HG02798 (cell line): Measurements from ENCODE around the gene CAMK1D.

Experiments
- ATAC-seq: cut with Tn5 transposase; IDR thresholded peaks from one replicate; pipeline ENCODE4 v1.9.1; 2021; ENCODE audit warnings: mild to moderate bottlenecking; ENCODE audit not compliant: unreplicated experiment, poor library complexity

Gene CAMK1D

DNA sequence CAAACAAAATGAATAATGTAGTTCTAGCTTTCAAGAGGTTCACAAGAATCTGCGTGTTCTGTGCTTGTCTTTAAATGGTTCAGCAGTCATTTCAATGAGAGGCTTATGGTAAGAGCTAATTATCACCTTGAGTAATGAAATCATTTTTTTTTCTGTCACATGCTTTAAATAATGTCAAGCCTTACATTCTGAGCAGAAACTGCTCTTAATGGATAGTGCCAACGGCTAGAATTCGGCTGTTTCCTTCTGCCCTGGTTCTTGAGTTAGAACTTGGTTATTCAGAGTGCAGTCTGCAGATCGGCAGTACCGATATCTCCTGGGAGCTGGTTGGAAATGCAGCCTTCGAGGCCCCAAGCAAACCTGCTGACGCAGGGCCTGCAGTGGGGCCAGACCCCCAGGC is 316.2 kb downstream of the CAMK1D start:
- no peak for ATAC-seq

- ATAC-seq = no peak
These were observed 317.7 kb downstream of the CAMK1D start for GRCh38 chr10:12667052-12667451.

GRCh38 chr10:12668634-12669033 is 319.3 kb downstream of the CAMK1D start:
- no peak for ATAC-seq

GRCh38 chr10:12670004-12670403 is 320.7 kb downstream of the CAMK1D start:
- ATAC-seq = no peak

DNA sequence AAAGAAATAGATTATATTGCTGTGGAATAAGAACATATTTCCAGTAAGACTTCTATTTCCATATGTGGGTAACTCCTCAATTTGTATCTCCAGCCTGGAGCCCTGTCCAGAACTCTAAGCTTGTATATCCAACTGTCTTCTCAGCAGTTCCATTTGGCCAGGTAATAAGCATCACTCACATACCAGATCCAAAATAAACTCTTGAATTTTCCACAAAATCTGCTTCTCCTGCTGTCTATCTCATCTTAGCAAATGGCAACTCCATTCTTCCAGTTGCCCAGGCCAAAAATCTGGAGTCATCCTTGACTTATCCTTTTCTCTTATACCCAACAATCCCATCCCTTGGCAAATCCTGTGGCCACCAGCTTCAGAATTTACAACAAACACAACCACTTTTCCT is 325.8 kb downstream of the CAMK1D start:
- no peak for ATAC-seq

DNA sequence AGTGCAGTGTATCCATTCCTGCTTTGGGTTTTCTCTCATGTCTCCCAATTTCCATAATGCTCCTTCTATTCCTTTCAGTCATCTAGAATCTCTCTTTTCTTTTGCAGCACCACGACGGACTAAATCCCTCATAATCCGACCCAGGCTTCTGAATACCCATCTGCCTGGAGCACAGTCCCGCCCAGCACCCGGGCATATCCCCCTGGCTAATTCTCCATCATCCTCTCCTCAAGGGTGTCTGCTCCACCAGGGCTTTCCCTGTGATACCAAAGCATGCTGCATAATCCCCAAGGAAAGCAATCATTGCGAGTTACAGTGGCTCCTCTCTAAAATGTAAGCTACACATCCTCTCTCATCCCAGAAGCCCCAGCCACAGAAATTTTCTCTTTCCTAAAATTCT is 330.3 kb downstream of the CAMK1D start:
- no peak for ATAC-seq

GRCh38 chr10:12681252-12681651 is 331.9 kb downstream of the CAMK1D start:
- ATAC-seq = no peak

DNA sequence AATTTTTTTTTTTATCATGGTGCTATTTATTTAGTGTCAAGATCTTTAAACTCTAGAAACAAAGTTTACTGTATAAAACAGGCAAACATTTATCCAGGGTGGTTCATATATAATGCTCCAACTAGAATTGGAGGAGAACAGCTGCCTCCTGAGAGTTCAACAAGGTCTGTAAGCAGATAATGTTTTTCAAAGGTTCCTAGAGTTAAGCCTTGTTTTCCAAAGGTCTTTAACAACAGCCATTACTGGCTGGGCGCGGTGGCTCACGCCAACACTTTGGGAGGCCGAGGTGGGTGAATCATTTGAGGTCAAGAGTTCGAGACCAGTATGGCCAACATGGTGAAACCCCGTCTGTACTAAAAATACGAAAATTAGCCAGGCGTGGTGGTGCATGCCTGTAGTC is 335.4 kb downstream of the CAMK1D start:
- ATAC-seq = no peak

DNA sequence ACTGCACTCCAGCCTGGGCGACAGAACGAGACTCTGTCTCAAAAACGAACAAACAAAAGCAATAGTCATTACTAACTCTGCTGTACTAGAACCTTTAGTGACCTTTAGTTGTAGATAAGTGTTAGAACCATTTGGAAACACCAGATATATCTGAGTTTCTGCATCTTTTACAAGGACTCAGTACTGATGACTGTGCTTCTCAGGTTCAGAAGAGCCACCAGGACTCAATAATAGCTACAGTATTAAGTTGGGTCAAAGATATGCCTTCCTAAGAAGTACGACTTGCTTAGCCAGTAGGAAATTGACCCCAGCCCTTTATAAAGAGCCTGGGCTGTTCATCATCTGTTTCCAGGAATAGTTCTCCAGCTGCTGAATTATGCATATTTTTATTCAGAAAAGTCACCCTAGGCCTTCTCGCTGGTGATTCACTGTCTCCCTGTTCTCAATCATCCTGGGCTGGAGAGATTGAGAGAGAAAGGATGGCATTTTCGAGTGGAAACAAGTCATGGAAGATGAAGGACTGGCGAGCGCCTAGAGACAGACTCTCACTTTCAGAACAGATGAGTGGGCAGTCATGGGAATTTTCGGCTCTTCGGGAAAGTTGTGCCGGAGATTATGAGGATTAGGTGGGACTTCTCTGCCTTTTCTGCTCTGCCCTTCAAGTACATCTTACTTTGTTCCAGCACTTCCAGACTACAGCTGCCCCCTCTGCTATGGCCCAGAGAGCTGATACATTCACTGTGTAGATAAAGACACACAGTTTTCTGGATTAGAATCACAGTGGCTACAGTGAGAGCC is 336.1 kb downstream of the CAMK1D start:
- no peak for ATAC-seq

GRCh38 chr10:12687996-12688395 is 338.6 kb downstream of the CAMK1D start:
- ATAC-seq = no peak

- no peak for ATAC-seq
These were observed 340.5 kb downstream of the CAMK1D start for GRCh38 chr10:12689893-12690292.

DNA sequence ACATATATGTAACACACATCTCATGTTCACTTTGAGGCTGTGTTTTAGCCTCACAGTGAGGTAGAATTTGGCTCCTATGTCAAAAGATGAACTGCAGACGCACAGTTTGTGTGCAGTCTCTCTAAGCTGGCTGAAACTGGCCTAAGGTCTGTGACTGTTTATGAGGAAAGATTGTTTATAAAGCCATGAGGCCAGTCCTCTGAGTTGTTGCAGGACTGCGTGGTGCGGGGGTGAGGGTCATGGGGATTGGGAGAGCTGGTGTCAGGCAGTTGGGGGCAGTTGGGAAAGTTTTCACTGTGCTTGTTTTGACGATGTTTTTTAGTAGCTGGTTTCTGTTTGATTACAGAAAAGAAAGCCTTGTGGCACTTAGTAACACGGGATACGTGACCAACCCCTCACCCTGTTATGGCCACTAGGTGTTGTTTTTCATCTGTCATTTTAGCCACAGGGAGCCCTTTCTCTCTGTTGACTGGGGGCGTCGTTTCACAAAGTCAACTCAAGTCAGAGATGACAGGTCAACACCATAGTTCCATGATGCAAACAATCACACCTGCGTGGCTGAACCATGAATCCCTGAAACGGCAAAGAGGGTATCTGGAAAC is 341.3 kb downstream of the CAMK1D start:
- ATAC-seq = no peak

- ATAC-seq = no peak
These were observed 342.2 kb downstream of the CAMK1D start for GRCh38 chr10:12691596-12691995.

- ATAC-seq = no peak
These were observed 348.4 kb downstream of the CAMK1D start for GRCh38 chr10:12697764-12698163.

DNA sequence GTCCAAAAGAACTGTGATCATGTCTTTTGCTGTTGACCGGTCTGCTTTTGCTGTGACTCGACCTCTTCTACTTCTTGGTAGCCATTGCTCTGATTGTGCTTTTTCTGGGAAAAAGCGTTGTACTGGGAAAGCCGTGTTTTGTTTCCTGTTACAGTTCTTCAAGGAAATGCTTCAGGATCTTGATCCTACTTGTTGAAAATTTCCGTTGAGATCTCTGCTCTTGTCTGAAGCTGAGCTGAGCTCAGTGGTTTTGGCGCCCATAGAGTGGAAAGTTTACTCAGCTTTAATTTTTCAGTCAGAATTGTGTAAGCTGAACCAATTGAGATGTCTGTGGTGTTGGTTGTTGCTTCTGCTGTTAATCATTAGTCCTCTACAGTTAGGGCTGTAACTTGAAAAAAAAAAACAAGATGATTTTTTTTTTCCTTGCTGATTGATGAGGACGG is 349.9 kb downstream of the CAMK1D start:
- ATAC-seq = no peak

- no peak for ATAC-seq
These were observed 350.6 kb downstream of the CAMK1D start for GRCh38 chr10:12699781-12700556.

DNA sequence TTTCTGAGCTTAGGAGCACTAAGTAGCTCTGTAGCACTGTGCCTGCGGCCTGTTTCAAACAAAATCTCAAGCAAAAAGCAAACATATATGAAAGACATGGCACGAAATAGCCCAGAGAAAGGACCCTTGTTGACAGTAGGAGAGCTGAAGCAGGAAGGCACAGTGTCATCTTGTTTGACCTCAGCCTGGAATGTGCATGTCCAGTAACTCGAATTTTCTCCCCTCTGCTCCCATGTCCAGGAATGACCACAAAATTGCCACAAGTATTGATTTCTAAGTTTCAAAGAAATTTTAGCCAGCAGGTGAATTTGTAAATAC is 351.2 kb downstream of the CAMK1D start:
- ATAC-seq = no peak

- no peak for ATAC-seq
These were observed 352.3 kb downstream of the CAMK1D start for GRCh38 chr10:12701696-12702095.

- ATAC-seq = no peak
These were observed 352.9 kb downstream of the CAMK1D start for GRCh38 chr10:12702215-12702770.

GRCh38 chr10:12703126-12703525 is 353.8 kb downstream of the CAMK1D start:
- no peak for ATAC-seq

DNA sequence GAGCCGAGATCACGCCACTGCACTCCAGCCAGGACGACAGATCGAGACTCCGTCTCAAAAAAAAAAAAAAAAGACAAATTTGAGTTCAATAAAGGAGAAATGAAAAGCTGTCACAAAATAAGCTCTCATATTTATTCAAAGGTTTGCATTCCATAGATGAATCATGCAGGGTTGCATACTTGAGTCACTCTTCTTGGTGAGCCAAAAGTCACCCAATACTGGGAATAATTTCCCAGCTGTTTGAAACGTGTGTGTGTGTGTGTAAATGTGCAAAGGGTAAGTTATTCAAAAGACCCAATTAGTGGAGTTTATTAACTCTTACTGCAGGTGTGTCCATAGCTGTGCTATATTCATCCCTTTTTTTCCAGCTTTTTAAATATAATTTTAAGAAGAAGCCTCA is 354.5 kb downstream of the CAMK1D start:
- no peak for ATAC-seq
